Ovary (tissue), 9 donors: ENCODE data around the gene TMEM134. TPM values are rescaled to one million over a fixed set of nuclear protein-coding genes. Genes with fewer than 3 reads are reported as not detected.
"Not testable (repeated sequence)": the region's sequence is repeated elsewhere in the genome, so short reads cannot be mapped to it uniquely, and the experiment has no call there.

Source experiments
- DNase-seq, 5 donors: peaks; one replicate each; pipeline ENCODE4 v3.0.0-alpha.2; 2019 to 2020
- H3K27ac ChIP-seq, 2 donors: fragments of 200-600 bp; one replicate each; pipeline versions ENCODE4 v1.5.1 to v1.8.0; 2019 to 2022
- H3K27me3 ChIP-seq: fragments of 200-600 bp; one replicate; pipeline ENCODE4 v1.8.0; 2022
- H3K36me3 ChIP-seq: fragments of 200-600 bp; sonication (generic); one replicate; pipeline ENCODE4 v1.5.1; 2019
- H3K4me1 ChIP-seq: one replicate; pipeline ENCODE4 v1.8.1; 2013; ENCODE audit warnings: mild to moderate bottlenecking, moderate library complexity; ENCODE audit not compliant: insufficient read depth
- H3K4me3 ChIP-seq: fragments of 200-600 bp; sonication (generic); one replicate; pipeline ENCODE4 v1.5.1; 2017
- H3K9me3 ChIP-seq, 2 donors: fragments of 200-600 bp in 1 of 2; sonication (generic) in 1 of 2; one replicate each; pipeline versions ENCODE4 v1.5.1 to v1.8.1; 2013 to 2019; ENCODE audit warnings: mild to moderate bottlenecking in 1 of 2, moderate library complexity in 1 of 2
- EP300 ChIP-seq: sonication (generic); formaldehyde crosslinking; IDR thresholded peaks from one replicate; pipeline ENCODE4 v1.6.1; 2017; ENCODE audit warnings: antibody characterized with exemption
- POLR2A ChIP-seq: fragments of 450-650 bp; IDR thresholded peaks from one replicate; pipeline ENCODE4 v1.6.1; 2017; ENCODE audit warnings: antibody characterized with exemption, mild to moderate bottlenecking, moderate library complexity
- WGBS, 3 donors: extraction: QIAGEN DNeasy Blood & Tissue Kit in 1 of 3; methylation state at CpG; one replicate each; pipeline versions ENCODE4 v1.1.5 to v1.1.7; 2013 to 2017; 5-methylcytosine and 5-hydroxymethylcytosine counted together
- intact Hi-C, 4 donors: fragments of 100-400 bp; cut with DNase I; formaldehyde crosslinking; loops; one replicate each; pipeline versions ENCODE4 v1.11.0 to v1.15.1; 2022 to 2023
- polyA plus RNA-seq, 2 donors: library from polyadenylated mRNA; stranded (reverse); fragments of 200-250 nt in 1 of 2; fragments of 350-450 nt in 1 of 2; fragmentation: Illumina TruSeq in 1 of 2; extraction: RNeasy Lipid Tissue Mini Kit (QIAGEN cat#74804) in 1 of 2; gene quantifications; one replicate each; pipeline ENCODE4 v1.2.3, GENCODE V29; 2013 to 2014
- total RNA-seq, 7 donors: library from RNA; depleted of rRNA in 2 of 7; stranded (reverse); fragments of >200 nt in 2 of 7; fragmentation: NEBNext Ultra II Directional in 3 of 7; extraction: Animal tissue kit (Norgen Biotek cat#: 25700) in 3 of 7; gene quantifications; one replicate each; pipeline versions ENCODE4 v1.1.0 to v1.2.4, GENCODE V29; 2016 to 2023
- TF ChIP-seq, protein P1 (sequence below), 3 donors: fragments of 450-650 bp in 2 of 3; fragments of 200-600 bp in 1 of 3; IDR thresholded peaks; one replicate each; pipeline versions ENCODE4 v1.5.1 to v1.8.0; 2016 to 2022; ENCODE audit warnings: antibody characterized with exemption in 3 of 3, mild to moderate bottlenecking in 1 of 3
- donor health status: DM: no; HTN: no; CAD: no; lungs with moderate emphysema.
- donor health status: DM: no; HTN: no; CAD: no.
- donor health status: Bipolar disorder and iron deficiency.
- donor health status: DM: yes; HTN: yes; CAD: no.
- donor health status: DM: no; HTN: no; CAD: no.
- donor health status: DM: yes; HTN: yes; CAD: no.

TMEM134 gene
- total and polyA plus RNA-seq, 9 donors, result 2.7 to 69.8 (median 44.3) TPM

DNA sequence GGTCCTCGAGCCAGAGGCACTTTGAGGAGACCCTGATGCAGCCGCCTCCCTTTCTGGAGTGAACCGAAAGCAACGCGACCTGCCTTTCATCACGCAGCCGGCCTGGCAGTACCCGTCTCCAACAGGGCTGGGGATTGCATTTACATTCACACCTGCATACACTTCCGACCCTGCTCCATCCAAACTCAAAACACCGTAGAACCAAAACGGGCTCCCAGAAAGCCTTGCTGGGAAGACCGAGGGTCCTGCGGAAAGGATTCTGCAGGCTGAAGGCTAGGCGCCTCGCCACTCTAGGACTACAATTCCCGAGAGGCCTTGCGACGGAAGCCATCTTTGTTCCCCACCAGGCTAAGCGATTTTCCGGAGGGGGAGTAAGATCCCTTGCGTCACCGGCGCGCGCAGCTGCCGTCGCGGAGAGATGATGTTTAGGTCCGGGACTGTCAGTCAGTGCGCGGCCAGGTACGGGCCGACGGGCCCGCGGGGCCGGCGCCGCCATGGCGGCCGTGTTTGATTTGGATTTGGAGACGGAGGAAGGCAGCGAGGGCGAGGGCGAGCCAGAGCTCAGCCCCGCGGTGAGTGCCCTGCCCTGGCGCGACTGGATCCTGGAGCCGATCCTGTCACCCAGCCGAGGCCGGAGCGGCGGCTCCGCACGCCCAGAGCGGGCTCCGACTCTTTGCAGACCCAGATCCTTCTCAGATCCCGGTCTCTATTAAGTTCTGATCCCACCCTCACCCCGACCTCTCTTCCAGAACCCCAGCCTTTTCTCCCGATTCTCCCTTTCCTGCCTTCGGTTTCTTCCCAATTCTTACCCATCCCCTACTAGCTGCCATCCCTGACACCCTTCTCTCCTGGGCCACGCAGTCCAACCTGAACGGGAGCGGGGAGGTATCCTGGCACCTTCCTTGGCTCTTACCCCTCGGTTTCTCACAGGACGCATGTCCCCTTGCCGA lies 40.7 kb downstream of the TMEM134 start, which contains the start of gene RPS6KB2:
RPS6KB2 (plus strand) TSS at position 443 of the 950 bp plus-strand sequence; CDS start at position 495, 52 bp downstream.
- Histone ChIP-seq H3K36me3 (no peaks in the 10 kb centered on the region), H3K9me3 (no peaks in the 10 kb centered on the region), H3K4me1 (peaks cover 5% of the 10 kb centered on the region), H3K4me3 (peak within 1 kb of the TSS; percentile 89), H3K27ac (peak within 1 kb of the TSS; percentile 60 to 80), H3K27me3 (no peaks in the 10 kb centered on the region)
- peak; percentile 98 to 100 (median 99) for DNase-seq
- 0 to 1% (median 1%) methylated on average over 67 to 68 of the region's 68 CpGs for WGBS, 3 donors
- intact Hi-C loops, result loop anchor here in 1 of 4 donors (5.0 kb wide), 1 partner anchor 154 kb away; the partner anchor contains the start of gene GSTP1
- peak; percentile 89 for TF ChIP-seq POLR2A
- no peak for TF ChIP-seq EP300
- TF ChIP-seq, protein P1, sequence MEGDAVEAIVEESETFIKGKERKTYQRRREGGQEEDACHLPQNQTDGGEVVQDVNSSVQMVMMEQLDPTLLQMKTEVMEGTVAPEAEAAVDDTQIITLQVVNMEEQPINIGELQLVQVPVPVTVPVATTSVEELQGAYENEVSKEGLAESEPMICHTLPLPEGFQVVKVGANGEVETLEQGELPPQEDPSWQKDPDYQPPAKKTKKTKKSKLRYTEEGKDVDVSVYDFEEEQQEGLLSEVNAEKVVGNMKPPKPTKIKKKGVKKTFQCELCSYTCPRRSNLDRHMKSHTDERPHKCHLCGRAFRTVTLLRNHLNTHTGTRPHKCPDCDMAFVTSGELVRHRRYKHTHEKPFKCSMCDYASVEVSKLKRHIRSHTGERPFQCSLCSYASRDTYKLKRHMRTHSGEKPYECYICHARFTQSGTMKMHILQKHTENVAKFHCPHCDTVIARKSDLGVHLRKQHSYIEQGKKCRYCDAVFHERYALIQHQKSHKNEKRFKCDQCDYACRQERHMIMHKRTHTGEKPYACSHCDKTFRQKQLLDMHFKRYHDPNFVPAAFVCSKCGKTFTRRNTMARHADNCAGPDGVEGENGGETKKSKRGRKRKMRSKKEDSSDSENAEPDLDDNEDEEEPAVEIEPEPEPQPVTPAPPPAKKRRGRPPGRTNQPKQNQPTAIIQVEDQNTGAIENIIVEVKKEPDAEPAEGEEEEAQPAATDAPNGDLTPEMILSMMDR (IDR thresholded peaks at IDR 0.05), result no peak

DNA sequence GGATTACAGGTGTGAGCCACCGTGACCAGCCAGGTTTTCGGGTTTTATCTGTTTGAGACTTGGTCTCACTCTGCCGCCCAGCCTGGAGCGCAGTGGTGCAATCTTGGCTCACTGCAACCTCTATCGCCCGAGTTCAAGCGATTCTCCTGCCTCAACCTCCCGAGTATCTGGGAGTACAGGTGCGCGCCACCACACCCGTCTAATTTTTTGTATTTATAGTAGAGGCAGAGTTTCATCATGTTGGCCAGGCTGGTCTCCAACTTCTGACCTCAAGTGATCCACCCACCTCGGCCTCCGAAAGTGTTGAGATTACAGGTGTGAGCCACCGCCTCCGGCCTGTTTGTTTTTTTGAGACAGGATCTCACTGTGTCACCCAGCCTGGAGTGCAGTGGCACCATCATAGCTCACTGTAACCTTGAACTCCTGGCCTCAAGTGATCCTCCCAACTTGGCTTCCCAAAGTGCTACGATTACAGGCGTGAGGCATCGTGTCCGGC lies 41.6 kb downstream of the TMEM134 start:
- 58 to 67% (median 60%) methylated on average over 19 of the region's 19 CpGs for WGBS, 3 donors
- peak in 2 of 5 donors; percentile 45 to 47 for DNase-seq
- peak overlapping the region; percentile 89 for H3K4me3 ChIP-seq
- intact Hi-C loops, result loop anchor here in 1 of 4 donors (5.0 kb wide), 1 partner anchor 155 kb away; the partner anchor contains the start of gene GSTP1
- peak overlapping the region in 1 of 2 donors; percentile 60 for H3K27ac ChIP-seq
- H3K27me3 ChIP-seq, H3K4me1 ChIP-seq, H3K36me3 ChIP-seq, H3K9me3 ChIP-seq: not testable (repeated sequence)

DNA sequence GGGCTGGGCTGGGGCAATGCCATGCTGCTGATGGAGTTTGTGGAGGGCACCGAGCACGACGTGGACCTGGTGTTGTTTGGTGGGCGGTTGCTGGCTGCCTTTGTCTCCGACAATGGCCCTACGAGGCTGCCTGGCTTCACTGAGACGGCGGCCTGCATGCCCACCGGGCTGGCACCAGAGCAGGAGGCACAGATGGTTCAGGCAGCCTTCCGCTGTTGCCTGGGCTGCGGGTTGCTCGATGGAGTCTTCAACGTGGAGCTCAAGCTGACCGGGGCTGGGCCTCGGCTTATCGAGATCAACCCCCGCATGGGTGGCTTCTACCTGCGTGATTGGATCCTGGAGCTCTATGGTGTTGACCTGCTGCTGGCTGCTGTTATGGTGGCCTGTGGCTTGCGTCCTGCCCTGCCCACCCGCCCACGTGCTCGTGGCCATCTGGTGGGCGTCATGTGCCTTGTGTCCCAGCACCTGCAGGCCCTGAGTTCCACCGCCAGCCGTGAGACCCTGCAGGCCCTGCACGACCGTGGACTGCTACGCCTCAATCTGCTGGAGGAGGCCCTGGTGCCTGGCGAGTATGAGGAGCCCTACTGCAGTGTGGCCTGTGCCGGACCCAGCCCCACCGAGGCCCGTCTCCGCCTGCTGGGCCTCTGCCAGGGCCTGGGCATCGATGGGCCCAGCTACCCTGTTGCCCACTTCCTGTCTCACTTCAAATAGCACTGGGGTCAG lies 45.0 kb downstream of the TMEM134 start:
- intact Hi-C loops, result no loop called here
- H3K27ac ChIP-seq, result no peak overlapping the region
- DNase-seq, result peak in 1 of 5 donors; percentile 38
- TF ChIP-seq, protein P1 (IDR thresholded peaks at IDR 0.05), result no peak
- no peak overlapping the region for H3K4me3 ChIP-seq
- WGBS, 3 donors, result 83 to 85% (median 83%) methylated on average over 34 of the region's 34 CpGs
- H3K4me1 ChIP-seq, result peaks cover 10% of the 10 kb centered on the region
- no peaks in the 10 kb centered on the region for H3K27me3 ChIP-seq
- no peaks in the 10 kb centered on the region for H3K9me3 ChIP-seq
- H3K36me3 ChIP-seq, result no peaks in the 10 kb centered on the region

DNA sequence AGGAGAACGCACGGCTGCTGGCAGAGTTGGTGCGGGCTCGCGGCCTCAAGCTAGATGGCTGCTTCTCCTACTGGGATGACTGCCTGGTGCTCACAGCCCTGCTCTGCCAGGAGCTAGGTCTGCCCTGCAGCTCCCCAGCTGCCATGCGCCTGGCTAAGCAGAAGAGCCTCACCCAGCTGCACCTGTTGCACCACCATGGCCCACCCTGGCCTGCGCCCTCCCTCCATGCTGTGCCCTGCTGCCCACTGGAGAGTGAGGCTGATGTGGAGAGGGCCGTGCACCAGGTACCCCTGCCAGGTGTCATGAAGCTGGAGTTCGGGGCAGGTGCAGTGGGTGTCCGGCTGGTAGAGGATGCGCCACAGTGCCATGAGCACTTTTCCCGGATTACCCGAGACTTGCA lies 45.6 kb downstream of the TMEM134 start:
- no peaks in the 10 kb centered on the region for H3K9me3 ChIP-seq
- H3K27ac ChIP-seq, result no peak overlapping the region
- TF ChIP-seq, protein P1 (IDR thresholded peaks at IDR 0.05), result no peak
- TF ChIP-seq EP300 (no peak), POLR2A (no peak)
- H3K4me1 ChIP-seq, result peaks cover 9% of the 10 kb centered on the region
- no peak for DNase-seq
- no peak overlapping the region for H3K4me3 ChIP-seq
- WGBS, 3 donors, result 86 to 94% (median 91%) methylated on average over 13 of the region's 13 CpGs
- intact Hi-C loops, result no loop called here
- H3K27me3 ChIP-seq, result no peaks in the 10 kb centered on the region
- H3K36me3 ChIP-seq, result no peaks in the 10 kb centered on the region
